HEK293 (cell line): Measurements from ENCODE around the gene PPP1R1B.
A peak's percentile ranks its signal among the peaks of the same experiment; 100 is the strongest.

ENCODE experiments used
- CTCF ChIA-PET: fragments of 350-600 bp; formaldehyde crosslinking; extraction: SDS; loops from one replicate; lab custom pipeline; 2021; ENCODE audit warnings: antibody characterized with exemption; lab: Yijun Ruan, JAX
- POLR2A ChIA-PET: fragments of 300-600 bp; formaldehyde crosslinking; extraction: SDS; loops from one replicate; lab custom pipeline; 2020; ENCODE audit warnings: antibody characterized with exemption, inconsistent platforms; lab: Yijun Ruan, JAX
- H3K27ac ChIP-seq: fragments of 200-500 bp; sonication (Bioruptor generic); 2 replicates; pipeline ENCODE4 v1.5.1; 2014; ENCODE audit warnings: low read depth, low read length, control low read depth, inconsistent platforms; ENCODE audit errors: extremely low read depth
- H3K36me3 ChIP-seq, 2 experiments: fragments of 200-500 bp in 1 of 2; sonication (Bioruptor generic) in 1 of 2; 1 replicate in 1 of 2; 2 replicates in 1 of 2; pipeline ENCODE4 v1.5.1; 2014 to 2017; ENCODE audit warnings: inconsistent platforms in 2 of 2, low read length in 2 of 2; ENCODE audit not compliant: control insufficient read depth in 2 of 2, insufficient read depth in 1 of 2
- H3K4me1 ChIP-seq: fragments of 200-500 bp; sonication (Bioruptor generic); 2 replicates; pipeline ENCODE4 v1.5.1; 2014; ENCODE audit warnings: mild to moderate bottlenecking, low read length, inconsistent platforms; ENCODE audit not compliant: control insufficient read depth, insufficient read depth
- H3K4me3 ChIP-seq: 2 replicates; pipeline ENCODE4 v1.5.1; 2011; ENCODE audit warnings: low read depth, mild to moderate bottlenecking, control low read depth, low read length, moderate library complexity
- H3K9me3 ChIP-seq: fragments of 200-500 bp; sonication (Bioruptor generic); 2 replicates; pipeline ENCODE4 v1.5.1; 2014; ENCODE audit warnings: low read depth, low read length, inconsistent platforms; ENCODE audit not compliant: control insufficient read depth, insufficient read depth
- BCL11B ChIP-seq: fragments of 450-650 bp; formaldehyde crosslinking; IDR thresholded peaks from 2 replicates; pipeline ENCODE4 v1.5.1; 2016; ENCODE audit warnings: low read depth, missing biosample characterization, missing genetic modification characterization
- GLIS1 ChIP-seq: fragments of 450-650 bp; formaldehyde crosslinking; IDR thresholded peaks from 2 replicates; pipeline ENCODE4 v1.5.1; 2016; ENCODE audit warnings: missing biosample characterization, missing genetic modification characterization
- GLIS2 ChIP-seq: fragments of 450-650 bp; formaldehyde crosslinking; IDR thresholded peaks from 2 replicates; pipeline ENCODE4 v1.5.1; 2016; ENCODE audit warnings: missing biosample characterization, missing genetic modification characterization
- SP7 ChIP-seq: fragments of 450-650 bp; formaldehyde crosslinking; IDR thresholded peaks from 2 replicates; pipeline ENCODE4 v1.5.1; 2016; ENCODE audit warnings: missing biosample characterization, missing genetic modification characterization
- ZBTB7A ChIP-seq: fragments of 450-650 bp; formaldehyde crosslinking; IDR thresholded peaks from 2 replicates; pipeline ENCODE4 v1.5.1; 2016; ENCODE audit warnings: low read depth, missing biosample characterization, missing genetic modification characterization
- ZFP41 ChIP-seq: fragments of 450-650 bp; formaldehyde crosslinking; IDR thresholded peaks from 2 replicates; pipeline ENCODE4 v1.5.1; 2016; ENCODE audit warnings: missing biosample characterization, missing genetic modification characterization, borderline replicate concordance
- ZIC2 ChIP-seq: fragments of 450-650 bp; formaldehyde crosslinking; IDR thresholded peaks from 2 replicates; pipeline ENCODE4 v1.5.1; 2016; ENCODE audit warnings: missing biosample characterization, missing genetic modification characterization
- ZNF146 ChIP-seq: fragments of 450-650 bp; formaldehyde crosslinking; IDR thresholded peaks from 2 replicates; pipeline ENCODE4 v1.5.1; 2016; ENCODE audit warnings: missing biosample characterization, missing genetic modification characterization
- ZNF174 ChIP-seq: fragments of 450-650 bp; formaldehyde crosslinking; IDR thresholded peaks from 2 replicates; pipeline ENCODE4 v1.5.0; 2017; ENCODE audit warnings: missing biosample characterization, mild to moderate bottlenecking, missing genetic modification characterization
- ZNF175 ChIP-seq: fragments of 450-650 bp; formaldehyde crosslinking; IDR thresholded peaks from 2 replicates; pipeline ENCODE4 v1.5.1; 2016; ENCODE audit warnings: missing biosample characterization, missing genetic modification characterization
- ZNF239 ChIP-seq: fragments of 450-650 bp; formaldehyde crosslinking; IDR thresholded peaks from 2 replicates; pipeline ENCODE4 v1.5.1; 2016; ENCODE audit warnings: missing biosample characterization, missing genetic modification characterization
- ZNF48 ChIP-seq: fragments of 450-650 bp; formaldehyde crosslinking; IDR thresholded peaks from 2 replicates; pipeline ENCODE4 v1.5.1; 2016; ENCODE audit warnings: missing biosample characterization, missing genetic modification characterization
- ZNF501 ChIP-seq: fragments of 450-650 bp; formaldehyde crosslinking; IDR thresholded peaks from 2 replicates; pipeline ENCODE4 v1.5.1; 2016; ENCODE audit warnings: missing biosample characterization, missing genetic modification characterization
- ZNF521 ChIP-seq: fragments of 450-650 bp; formaldehyde crosslinking; IDR thresholded peaks from 2 replicates; pipeline ENCODE4 v1.5.1; 2017; ENCODE audit warnings: missing biosample characterization, mild to moderate bottlenecking, missing genetic modification characterization
- ZNF561 ChIP-seq: fragments of 450-650 bp; IDR thresholded peaks from 2 replicates; pipeline ENCODE4 v1.5.1; 2018; ENCODE audit warnings: missing biosample characterization, missing genetic modification characterization, borderline replicate concordance
- ZNF843 ChIP-seq: fragments of 450-650 bp; formaldehyde crosslinking; IDR thresholded peaks from 2 replicates; pipeline ENCODE4 v1.5.1; 2016; ENCODE audit warnings: missing biosample characterization, missing genetic modification characterization
- TF ChIP-seq, protein P1 (sequence below): fragments of 450-650 bp; formaldehyde crosslinking; IDR thresholded peaks from 2 replicates; pipeline ENCODE4 v1.5.1; 2017; ENCODE audit warnings: missing biosample characterization, missing genetic modification characterization
- TF ChIP-seq, protein P2 (sequence below): fragments of 450-650 bp; formaldehyde crosslinking; IDR thresholded peaks from 2 replicates; pipeline ENCODE4 v1.5.1; 2016; ENCODE audit warnings: missing biosample characterization, missing genetic modification characterization

Gene PPP1R1B

DNA sequence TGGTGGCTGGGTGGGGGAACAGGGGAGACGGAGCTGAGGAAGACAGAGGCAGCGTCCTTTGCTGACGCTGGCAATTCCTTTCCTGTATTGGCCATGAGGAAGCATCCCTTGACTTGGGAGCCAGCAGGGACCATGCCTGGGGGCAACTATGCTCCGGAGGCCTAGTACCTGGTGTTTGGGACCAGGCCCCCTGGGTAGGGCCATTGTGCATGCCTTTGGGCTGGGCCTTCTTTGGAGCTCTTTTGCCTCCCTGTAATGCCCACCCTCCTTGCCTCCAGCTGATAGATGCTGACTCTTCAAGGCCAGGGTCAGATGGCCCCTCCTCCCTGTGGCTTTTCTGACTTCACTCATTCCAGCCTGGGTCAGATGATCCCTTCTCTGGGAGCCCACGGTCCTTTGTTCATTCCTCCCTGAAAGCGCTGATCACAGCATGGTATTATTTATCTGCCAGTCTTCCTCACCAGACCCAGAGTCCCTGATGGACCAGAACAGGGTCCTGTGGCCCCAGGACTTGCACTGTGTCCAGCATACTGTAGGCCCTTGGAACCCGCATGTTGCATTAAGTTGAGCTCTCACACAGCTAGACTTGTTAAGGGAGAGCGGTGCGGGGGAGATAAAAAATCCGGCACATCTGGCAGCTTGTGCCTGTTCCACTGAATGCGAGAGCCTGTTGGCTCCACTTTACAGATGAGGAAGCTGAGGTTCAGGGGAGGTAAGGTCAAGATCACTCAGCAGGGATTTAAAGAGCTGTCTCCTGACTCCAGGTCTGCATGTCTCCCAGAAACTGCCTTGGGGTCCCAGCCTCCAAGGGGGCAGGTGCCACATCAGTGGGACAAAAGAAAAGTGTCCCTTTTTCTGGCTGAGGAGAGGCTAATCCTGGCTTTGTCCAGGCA, 13.1 kb downstream of the PPP1R1B start:
- Histone ChIP-seq H3K36me3 (no peaks in the 10 kb centered on the region), H3K9me3 (no peaks in the 10 kb centered on the region), H3K4me3 (no peak overlapping the region), H3K4me1 (peaks cover 28% of the 10 kb centered on the region), H3K27ac (no peak overlapping the region)
- CTCF ChIA-PET, result interaction anchor here (0.8 to 14.6 kb wide), 6 partner anchors 12 to 114 kb away, joined by 3 to 311 read pairs (median 4); partner anchors contain the start of gene PNMT
- POLR2A ChIA-PET, result interaction anchor here (0.5 to 1.9 kb wide), 5 partner anchors 11 to 97 kb away, joined by 3 to 9 read pairs (median 3); partner anchors contain the start of genes ERBB2 and MIEN1
- TF ChIP-seq, protein P1, sequence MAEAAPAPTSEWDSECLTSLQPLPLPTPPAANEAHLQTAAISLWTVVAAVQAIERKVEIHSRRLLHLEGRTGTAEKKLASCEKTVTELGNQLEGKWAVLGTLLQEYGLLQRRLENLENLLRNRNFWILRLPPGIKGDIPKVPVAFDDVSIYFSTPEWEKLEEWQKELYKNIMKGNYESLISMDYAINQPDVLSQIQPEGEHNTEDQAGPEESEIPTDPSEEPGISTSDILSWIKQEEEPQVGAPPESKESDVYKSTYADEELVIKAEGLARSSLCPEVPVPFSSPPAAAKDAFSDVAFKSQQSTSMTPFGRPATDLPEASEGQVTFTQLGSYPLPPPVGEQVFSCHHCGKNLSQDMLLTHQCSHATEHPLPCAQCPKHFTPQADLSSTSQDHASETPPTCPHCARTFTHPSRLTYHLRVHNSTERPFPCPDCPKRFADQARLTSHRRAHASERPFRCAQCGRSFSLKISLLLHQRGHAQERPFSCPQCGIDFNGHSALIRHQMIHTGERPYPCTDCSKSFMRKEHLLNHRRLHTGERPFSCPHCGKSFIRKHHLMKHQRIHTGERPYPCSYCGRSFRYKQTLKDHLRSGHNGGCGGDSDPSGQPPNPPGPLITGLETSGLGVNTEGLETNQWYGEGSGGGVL, result 0 out of 2 replicates have a peak, but pooled peaks have one; percentile 6
- TF ChIP-seq GLIS2 (tag by site-specific recombination) (0 out of 2 replicates have a peak, but pooled peaks have one; percentile 22), ZNF146 (tag by site-specific recombination) (no peak), ZIC2 (tag by site-specific recombination) (peak; percentile 67)
- TF ChIP-seq, all 188 proteins: peak for 3

DNA sequence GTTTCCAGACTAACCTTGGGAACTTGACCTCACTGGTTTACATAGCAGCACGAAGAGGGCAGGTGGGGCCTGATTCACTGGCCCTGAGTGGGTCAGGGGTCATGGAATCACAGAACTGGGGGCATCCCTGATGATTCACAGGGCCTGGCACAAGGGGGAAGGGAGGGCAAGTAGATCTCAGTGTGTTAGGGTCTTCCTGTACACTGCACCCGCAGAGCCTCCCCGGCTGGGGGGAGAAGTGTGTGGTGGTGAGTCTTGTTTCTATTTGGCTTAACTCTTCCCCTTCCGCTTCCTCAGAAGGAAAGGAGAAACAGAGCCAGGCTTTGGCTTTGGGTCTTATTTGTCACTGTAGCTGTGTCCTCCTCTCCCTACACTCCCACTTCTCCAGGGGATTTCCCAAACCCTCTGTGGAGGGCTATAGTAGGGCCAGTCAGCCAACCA, 13.9 kb downstream of the PPP1R1B start:
- CTCF ChIA-PET, result interaction anchor here (9.2 to 14.6 kb wide), 2 partner anchors 12 to 19 kb away, joined by 126 to 311 read pairs; no protein-coding TSS in a partner anchor

DNA sequence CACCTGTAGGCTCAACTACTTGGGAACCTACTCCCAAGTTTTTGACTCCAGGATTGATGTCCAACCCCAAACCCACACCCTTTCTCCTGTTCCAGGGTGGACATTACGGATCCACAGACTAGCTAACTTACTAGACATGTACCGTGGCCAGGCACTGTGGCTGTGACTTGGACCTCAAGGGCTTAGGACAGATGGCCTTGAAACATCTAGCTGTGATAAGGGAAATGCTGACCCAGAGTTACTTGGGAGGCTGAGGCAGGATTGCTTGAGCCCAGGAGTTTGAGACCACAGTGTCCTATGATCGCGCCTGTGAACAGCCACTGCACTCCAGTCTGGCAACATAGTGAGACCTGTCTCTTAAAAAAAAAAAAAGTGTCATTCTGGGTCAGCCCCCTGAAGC, 14.3 kb downstream of the PPP1R1B start:
- POLR2A ChIA-PET, result interaction anchor here (1.6 kb wide), 1 partner anchor 10 kb away, joined by 3 read pairs; no protein-coding TSS in a partner anchor
- H3K27ac ChIP-seq, result no peak overlapping the region
- CTCF ChIA-PET, result interaction anchor here (9.2 to 14.6 kb wide), 2 partner anchors 11 to 19 kb away, joined by 126 to 311 read pairs; no protein-coding TSS in a partner anchor
- H3K4me1 ChIP-seq, result peaks cover 30% of the 10 kb centered on the region
- no peaks in the 10 kb centered on the region for H3K9me3 ChIP-seq
- H3K4me3 ChIP-seq, result no peak overlapping the region
- H3K36me3 ChIP-seq, result no peaks in the 10 kb centered on the region
- TF ChIP-seq BCL11B (tag by site-specific recombination), result no peak

More for the DNA sequence above, 13.9 kb downstream of the PPP1R1B start:
- TF ChIP-seq ZNF843 (tag by site-specific recombination), result no peak
- TF ChIP-seq, protein P2, sequence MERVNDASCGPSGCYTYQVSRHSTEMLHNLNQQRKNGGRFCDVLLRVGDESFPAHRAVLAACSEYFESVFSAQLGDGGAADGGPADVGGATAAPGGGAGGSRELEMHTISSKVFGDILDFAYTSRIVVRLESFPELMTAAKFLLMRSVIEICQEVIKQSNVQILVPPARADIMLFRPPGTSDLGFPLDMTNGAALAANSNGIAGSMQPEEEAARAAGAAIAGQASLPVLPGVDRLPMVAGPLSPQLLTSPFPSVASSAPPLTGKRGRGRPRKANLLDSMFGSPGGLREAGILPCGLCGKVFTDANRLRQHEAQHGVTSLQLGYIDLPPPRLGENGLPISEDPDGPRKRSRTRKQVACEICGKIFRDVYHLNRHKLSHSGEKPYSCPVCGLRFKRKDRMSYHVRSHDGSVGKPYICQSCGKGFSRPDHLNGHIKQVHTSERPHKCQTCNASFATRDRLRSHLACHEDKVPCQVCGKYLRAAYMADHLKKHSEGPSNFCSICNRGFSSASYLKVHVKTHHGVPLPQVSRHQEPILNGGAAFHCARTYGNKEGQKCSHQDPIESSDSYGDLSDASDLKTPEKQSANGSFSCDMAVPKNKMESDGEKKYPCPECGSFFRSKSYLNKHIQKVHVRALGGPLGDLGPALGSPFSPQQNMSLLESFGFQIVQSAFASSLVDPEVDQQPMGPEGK (tag by site-specific recombination), result no peak
- TF ChIP-seq ZNF501, result no peak
- no peak for TF ChIP-seq ZNF174 (tag by site-specific recombination)
- TF ChIP-seq ZFP41 (tag by site-specific recombination), result no peak
- TF ChIP-seq, all 188 proteins: peak for 0
- Histone ChIP-seq H3K27ac (no peak overlapping the region), H3K4me1 (peaks cover 30% of the 10 kb centered on the region), H3K36me3 (no peaks in the 10 kb centered on the region), H3K9me3 (no peaks in the 10 kb centered on the region), H3K4me3 (no peak overlapping the region)
- POLR2A ChIA-PET, result interaction anchor here (1.6 kb wide), 1 partner anchor 10 kb away, joined by 3 read pairs; no protein-coding TSS in a partner anchor

DNA sequence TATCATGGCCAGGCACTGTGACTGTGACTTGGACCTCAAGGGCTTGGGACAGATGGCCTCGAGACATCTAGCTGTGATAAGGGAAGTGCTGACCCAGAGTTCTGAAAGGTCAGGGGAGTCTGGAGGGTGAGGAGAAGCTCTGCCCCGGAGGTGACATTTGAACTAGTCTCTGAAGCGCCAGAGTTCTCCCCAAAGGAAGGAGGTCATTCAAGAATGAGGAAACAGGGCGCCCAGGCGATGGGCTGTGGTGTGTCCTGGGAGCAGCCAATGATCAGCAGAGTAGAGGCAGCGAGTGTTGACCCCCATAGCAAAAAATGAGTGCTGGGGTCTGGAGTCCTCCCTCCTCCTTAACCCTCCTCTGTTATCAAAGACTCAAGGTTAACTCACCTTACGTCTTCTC, 15.1 kb downstream of the PPP1R1B start:
- Histone ChIP-seq H3K27ac (no peak overlapping the region), H3K9me3 (no peaks in the 10 kb centered on the region), H3K4me1 (peaks cover 25% of the 10 kb centered on the region)
- TF ChIP-seq SP7 (tag by site-specific recombination) (no peak), ZNF239 (tag by site-specific recombination) (no peak), ZBTB7A (tag by site-specific recombination) (no peak), ZNF175 (tag by site-specific recombination) (no peak), GLIS1 (tag by site-specific recombination) (no peak), ZNF48 (no peak), ZNF521 (tag by site-specific recombination) (no peak), ZNF561 (tag by site-specific recombination) (no peak)
- TF ChIP-seq, all 188 proteins: peak for 0
- Histone ChIP-seq H3K36me3 (no peaks in the 10 kb centered on the region), H3K4me3 (no peak overlapping the region)
- ChIA-PET CTCF (interaction anchor here (0.7 to 14.6 kb wide), 3 partner anchors 9 to 20 kb away, joined by 3 to 311 read pairs (median 126); no protein-coding TSS in a partner anchor), POLR2A (interaction anchor here (0.6 kb wide), 1 partner anchor 271 kb away, joined by 4 read pairs; no protein-coding TSS in a partner anchor)
